Measurements from ENCODE around the gene ZNF775.
"Not testable (repeated sequence)": the region's sequence is repeated elsewhere in the genome, so short reads cannot be mapped to it uniquely, and the experiment has no call there.

GRCh38 chr7:150385884-150386283 is 6.8 kb downstream of the ZNF775 start:
- TF ChIP-seq SUZ12 (IDR thresholded peaks at IDR 0.05); L3MBTL2 (conservative IDR thresholded peaks at IDR 0.05); CTBP1 (IDR thresholded peaks at IDR 0.05; ENCODE audit: borderline replicate concordance): not testable (repeated sequence)
